Smooth muscle cell (in vitro differentiated cells): ENCODE data around the gene TSBP1. TPM values are rescaled to one million over a fixed set of nuclear protein-coding genes. Genes with fewer than 3 reads are reported as not detected.
"Not testable (repeated sequence)": the region's sequence is repeated elsewhere in the genome, so short reads cannot be mapped to it uniquely, and the experiment has no call there.

Experiments used
- DNase-seq: peaks from one replicate; lab custom pipeline; 2025; ENCODE audit not compliant: unreplicated experiment; lab: John Stamatoyannopoulos, UW
- H2AFZ ChIP-seq: fragments of 200-600 bp; sonication (generic); 2 replicates; pipeline ENCODE4 v1.6.0; 2016; ENCODE audit warnings: antibody characterized with exemption, low read depth, mild to moderate bottlenecking
- H3F3A ChIP-seq: fragments of 200-600 bp; sonication (generic); 2 replicates; pipeline ENCODE4 v1.6.0; 2017; ENCODE audit warnings: antibody characterized with exemption, low read depth
- H3K27ac ChIP-seq: fragments of 200-600 bp; sonication (generic); 2 replicates; pipeline ENCODE4 v1.5.1; 2016; ENCODE audit warnings: low read depth, mild to moderate bottlenecking
- H3K27me3 ChIP-seq: fragments of 200-600 bp; sonication (generic); 2 replicates; pipeline ENCODE4 v1.6.1; 2016; ENCODE audit warnings: low read depth, mild to moderate bottlenecking
- H3K36me3 ChIP-seq: fragments of 200-600 bp; sonication (generic); 2 replicates; pipeline ENCODE4 v1.5.1; 2016; ENCODE audit warnings: low read depth
- H3K4me1 ChIP-seq: fragments of 200-600 bp; sonication (generic); 2 replicates; pipeline ENCODE4 v1.5.1; 2016; ENCODE audit warnings: low read depth
- H3K4me2 ChIP-seq: fragments of 200-600 bp; sonication (generic); 2 replicates; pipeline ENCODE4 v1.6.0; 2016; ENCODE audit warnings: mild to moderate bottlenecking
- H3K4me3 ChIP-seq: fragments of 200-600 bp; sonication (generic); 2 replicates; pipeline ENCODE4 v1.5.1; 2016; ENCODE audit warnings: mild to moderate bottlenecking
- H3K79me2 ChIP-seq: fragments of 200-600 bp; sonication (generic); 2 replicates; pipeline ENCODE4 v1.6.0; 2016; ENCODE audit warnings: low read depth, mild to moderate bottlenecking
- H3K9ac ChIP-seq: fragments of 200-600 bp; sonication (generic); 2 replicates; pipeline ENCODE4 v1.6.0; 2016; ENCODE audit warnings: low read depth
- H3K9me3 ChIP-seq: fragments of 200-600 bp; sonication (generic); replicated peaks from 2 replicates; pipeline ENCODE4 v1.5.1; 2016; ENCODE audit warnings: low read depth
- H4K20me1 ChIP-seq: fragments of 200-600 bp; sonication (generic); 2 replicates; pipeline ENCODE4 v1.6.0; 2016; ENCODE audit warnings: low read depth
- CTCF ChIP-seq: fragments of 200-600 bp; sonication (generic); IDR thresholded peaks from 2 replicates; pipeline ENCODE4 v1.5.1; 2017; ENCODE audit warnings: borderline replicate concordance, mild to moderate bottlenecking, antibody characterized with exemption; ENCODE audit not compliant: insufficient read depth, poor library complexity, severe bottlenecking
- WGBS: methylation state at CpG from one replicate; pipeline ENCODE4 v1.1.7; 2016; ENCODE audit warnings: low lambda C conversion rate; 5-methylcytosine and 5-hydroxymethylcytosine counted together
- polyA plus RNA-seq: library from polyadenylated mRNA; unstranded; fragments of >200 nt; fragmentation: Nextera tagmentation; extraction: Ambion mirVana; gene quantifications from 2 replicates; pipeline ENCODE4 v1.2.1, GENCODE V29; 2016
- total RNA-seq: library from RNA; depleted of rRNA; stranded (reverse); fragments of >200 nt; gene quantifications from 2 replicates; pipeline ENCODE4 v1.2.3, GENCODE V29; 2014

The TSBP1 gene
- total and polyA plus RNA-seq, 2 experiments from 2014 or later, result not detected

- H3K27me3 ChIP-seq, result no peaks in the 10 kb centered on the region
- H3K9ac ChIP-seq, result no peak overlapping the region
- no peak overlapping the region for H3K27ac ChIP-seq
- TF ChIP-seq CTCF, result no peak
- H3K4me2 ChIP-seq, result no peak overlapping the region
- 70% methylated on average over 5 of the region's 5 CpGs for WGBS
- no peaks in the 10 kb centered on the region for H3K36me3 ChIP-seq
- H3K4me3 ChIP-seq, result no peak overlapping the region
- no peaks in the 10 kb centered on the region for H4K20me1 ChIP-seq
- H3K4me1 ChIP-seq, result no peaks in the 10 kb centered on the region
- H3F3A ChIP-seq, result no peaks in the 10 kb centered on the region
- H3K79me2 ChIP-seq, result no peaks in the 10 kb centered on the region
- DNase-seq, result no peak
- H3K9me3 ChIP-seq, result no peaks in the 10 kb centered on the region
- H2AFZ ChIP-seq, result no peak overlapping the region
Observed at GRCh38 chr6:32317541-32317940, 54.2 kb downstream of the TSBP1 start.

GRCh38 chr6:32313964-32314363 is 57.7 kb downstream of the TSBP1 start:
- DNase-seq, result no peak
- WGBS, result 93% methylated on average over 1 of the region's 1 CpG
- H3K9ac ChIP-seq, result no peak overlapping the region
- H3K9me3 ChIP-seq, result no peaks in the 10 kb centered on the region
- no peaks in the 10 kb centered on the region for H3F3A ChIP-seq
- H3K27me3 ChIP-seq, result no peaks in the 10 kb centered on the region
- H4K20me1 ChIP-seq, result no peaks in the 10 kb centered on the region
- no peak overlapping the region for H3K27ac ChIP-seq
- H3K4me2 ChIP-seq, result no peak overlapping the region
- H3K79me2 ChIP-seq, result no peaks in the 10 kb centered on the region
- no peak overlapping the region for H3K4me3 ChIP-seq
- H3K4me1 ChIP-seq, result no peaks in the 10 kb centered on the region
- no peak for TF ChIP-seq CTCF
- no peak overlapping the region for H2AFZ ChIP-seq
- H3K36me3 ChIP-seq, result no peaks in the 10 kb centered on the region

- no peaks in the 10 kb centered on the region for H3K36me3 ChIP-seq
- no peak for DNase-seq
- no peaks in the 10 kb centered on the region for H4K20me1 ChIP-seq
- peak overlapping the region; percentile 17 for H3K4me2 ChIP-seq
- no peaks in the 10 kb centered on the region for H3F3A ChIP-seq
- H3K27ac ChIP-seq, result peak overlapping the region; percentile 13
- H3K9ac ChIP-seq, result no peak overlapping the region
- WGBS, result 21% methylated on average over 3 of the region's 3 CpGs
- H2AFZ ChIP-seq, result no peak overlapping the region
- H3K9me3 ChIP-seq, result no peaks in the 10 kb centered on the region
- no peak overlapping the region for H3K4me3 ChIP-seq
- no peak for TF ChIP-seq CTCF
- H3K79me2 ChIP-seq, result no peaks in the 10 kb centered on the region
- no peaks in the 10 kb centered on the region for H3K27me3 ChIP-seq
- H3K4me1 ChIP-seq, result no peaks in the 10 kb centered on the region
Observed at GRCh38 chr6:32298632-32299336, 72.9 kb downstream of the TSBP1 start.

- not testable (repeated sequence) for H3K27me3 ChIP-seq, H3F3A ChIP-seq, DNase-seq, H3K9me3 ChIP-seq, H3K4me1 ChIP-seq, H3K4me3 ChIP-seq, H3K9ac ChIP-seq, H3K79me2 ChIP-seq, H3K27ac ChIP-seq, H3K4me2 ChIP-seq, H2AFZ ChIP-seq, H4K20me1 ChIP-seq, H3K36me3 ChIP-seq
- WGBS, result 100% methylated on average over 3 of the region's 3 CpGs
Observed at GRCh38 chr6:32294980-32295379, 76.7 kb downstream of the TSBP1 start.
